Progenitor cell of endocrine pancreas (in vitro differentiated cells): Measurements from ENCODE around the gene HS3ST3A1. TPM values are rescaled to one million over a fixed set of nuclear protein-coding genes. Genes with fewer than 3 reads are reported as not detected.

Experiments used
- DNase-seq: peaks from one replicate; pipeline ENCODE4 v3.0.0; 2021; ENCODE audit warnings: low spot score; ENCODE audit not compliant: unreplicated experiment
- H3K27ac Mint-ChIP-seq: 2 replicates; pipeline ENCODE4 v1.8.0; 2021; ENCODE audit warnings: mild to moderate bottlenecking, moderate library complexity, mixed read lengths
- H3K27me3 Mint-ChIP-seq: 2 replicates; pipeline ENCODE4 v1.8.0; 2021; ENCODE audit warnings: mixed read lengths
- H3K36me3 Mint-ChIP-seq: 2 replicates; pipeline ENCODE4 v1.8.0; 2022; ENCODE audit warnings: mixed read lengths; ENCODE audit not compliant: insufficient read depth
- H3K4me1 Mint-ChIP-seq: 2 replicates; pipeline ENCODE4 v1.8.0; 2021; ENCODE audit warnings: low read depth, mixed read lengths
- H3K4me3 Mint-ChIP-seq: 2 replicates; pipeline ENCODE4 v1.8.0; 2021; ENCODE audit warnings: low read depth, mild to moderate bottlenecking, moderate library complexity, mixed read lengths
- H3K9me3 Mint-ChIP-seq: 2 replicates; pipeline ENCODE4 v1.8.0; 2021; ENCODE audit warnings: low read depth, mixed read lengths
- total RNA-seq: library from RNA; stranded (reverse); gene quantifications from 2 replicates; pipeline ENCODE4 v1.2.1, GENCODE V29; 2021
- TF ChIP-seq, protein P1 (sequence below): fragments of 200-600 bp; sonication (generic); IDR thresholded peaks from one replicate; pipeline ENCODE4 v1.5.0; 2021; ENCODE audit warnings: antibody characterized with exemption, mild to moderate bottlenecking; ENCODE audit not compliant: unreplicated experiment

The HS3ST3A1 gene
- total RNA-seq, 1 donor from 2014 or later, result 8.8 TPM

DNA sequence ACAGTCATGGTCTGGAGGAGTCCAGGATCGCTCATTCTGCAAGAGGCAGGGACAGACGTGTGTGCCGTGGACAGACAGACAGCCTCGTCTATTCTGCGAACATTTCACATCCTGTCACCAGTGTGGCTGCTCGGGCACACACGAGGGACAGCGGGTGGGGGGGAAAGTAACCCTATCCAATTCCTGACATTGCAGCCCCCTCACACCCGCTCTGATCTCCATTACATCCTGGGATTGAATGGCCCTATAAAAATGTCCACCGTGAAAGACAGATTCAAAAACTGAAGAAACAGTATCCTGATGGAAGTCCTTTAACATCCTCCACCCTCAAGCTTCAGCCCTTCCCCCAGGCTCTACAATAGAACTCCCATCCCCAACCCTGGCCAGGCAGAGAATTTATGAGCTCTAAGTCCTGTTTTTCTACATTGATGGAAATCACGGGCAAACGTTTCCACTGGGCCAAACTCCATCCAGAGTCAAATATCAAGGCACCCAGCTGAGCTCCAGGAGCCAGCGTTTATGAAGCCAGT, 39.4 kb downstream of the HS3ST3A1 start:
- H3K27ac Mint-ChIP-seq, result no peak overlapping the region
- no peak overlapping the region for H3K4me3 Mint-ChIP-seq
- DNase-seq, result no peak
- H3K4me1 Mint-ChIP-seq, result peaks cover 17% of the 10 kb centered on the region
- H3K27me3 Mint-ChIP-seq, result no peaks in the 10 kb centered on the region
- H3K9me3 Mint-ChIP-seq, result peaks cover 6% of the 10 kb centered on the region
- TF ChIP-seq, protein P1, sequence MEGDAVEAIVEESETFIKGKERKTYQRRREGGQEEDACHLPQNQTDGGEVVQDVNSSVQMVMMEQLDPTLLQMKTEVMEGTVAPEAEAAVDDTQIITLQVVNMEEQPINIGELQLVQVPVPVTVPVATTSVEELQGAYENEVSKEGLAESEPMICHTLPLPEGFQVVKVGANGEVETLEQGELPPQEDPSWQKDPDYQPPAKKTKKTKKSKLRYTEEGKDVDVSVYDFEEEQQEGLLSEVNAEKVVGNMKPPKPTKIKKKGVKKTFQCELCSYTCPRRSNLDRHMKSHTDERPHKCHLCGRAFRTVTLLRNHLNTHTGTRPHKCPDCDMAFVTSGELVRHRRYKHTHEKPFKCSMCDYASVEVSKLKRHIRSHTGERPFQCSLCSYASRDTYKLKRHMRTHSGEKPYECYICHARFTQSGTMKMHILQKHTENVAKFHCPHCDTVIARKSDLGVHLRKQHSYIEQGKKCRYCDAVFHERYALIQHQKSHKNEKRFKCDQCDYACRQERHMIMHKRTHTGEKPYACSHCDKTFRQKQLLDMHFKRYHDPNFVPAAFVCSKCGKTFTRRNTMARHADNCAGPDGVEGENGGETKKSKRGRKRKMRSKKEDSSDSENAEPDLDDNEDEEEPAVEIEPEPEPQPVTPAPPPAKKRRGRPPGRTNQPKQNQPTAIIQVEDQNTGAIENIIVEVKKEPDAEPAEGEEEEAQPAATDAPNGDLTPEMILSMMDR, result no peak
- peaks cover 7% of the 10 kb centered on the region for H3K36me3 Mint-ChIP-seq

DNA sequence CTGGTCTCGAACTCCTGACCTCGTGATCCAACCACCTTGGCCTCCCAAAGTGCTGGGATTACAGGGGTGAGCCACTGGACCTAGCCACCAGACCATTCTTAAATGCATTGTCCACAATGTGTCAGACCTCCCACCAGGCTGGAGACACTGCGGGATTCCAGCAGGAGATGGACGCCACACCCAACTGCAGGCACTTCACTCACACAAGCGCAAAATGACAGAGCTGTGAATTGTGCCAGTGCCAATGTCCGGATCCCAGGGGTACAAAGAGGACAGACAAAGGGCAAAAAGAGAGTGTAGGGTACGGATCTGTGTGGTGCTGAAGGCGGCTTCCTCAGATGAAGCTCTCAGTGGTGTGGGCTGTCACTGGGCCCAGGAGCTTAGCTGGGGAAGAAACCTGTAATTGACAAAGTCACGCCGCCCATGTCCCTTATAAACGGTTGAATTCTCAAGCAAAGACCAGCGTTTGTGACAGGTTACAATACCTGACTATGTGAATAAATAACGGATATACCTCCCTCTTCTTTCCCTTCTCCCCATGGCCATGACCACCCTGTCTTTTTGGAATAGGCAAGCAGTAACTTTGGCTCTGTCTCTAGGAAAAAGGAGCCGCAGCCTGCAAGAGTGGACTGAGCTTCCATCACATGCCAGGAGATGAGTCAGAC, 40.0 kb downstream of the HS3ST3A1 start:
- no peak for DNase-seq
- Mint-ChIP-seq H3K4me1 (peaks cover 22% of the 10 kb centered on the region), H3K4me3 (no peak overlapping the region), H3K9me3 (peaks cover 7% of the 10 kb centered on the region), H3K36me3 (peaks cover 8% of the 10 kb centered on the region), H3K27ac (no peak overlapping the region), H3K27me3 (no peaks in the 10 kb centered on the region)
- TF ChIP-seq, protein P1, result no peak

DNA sequence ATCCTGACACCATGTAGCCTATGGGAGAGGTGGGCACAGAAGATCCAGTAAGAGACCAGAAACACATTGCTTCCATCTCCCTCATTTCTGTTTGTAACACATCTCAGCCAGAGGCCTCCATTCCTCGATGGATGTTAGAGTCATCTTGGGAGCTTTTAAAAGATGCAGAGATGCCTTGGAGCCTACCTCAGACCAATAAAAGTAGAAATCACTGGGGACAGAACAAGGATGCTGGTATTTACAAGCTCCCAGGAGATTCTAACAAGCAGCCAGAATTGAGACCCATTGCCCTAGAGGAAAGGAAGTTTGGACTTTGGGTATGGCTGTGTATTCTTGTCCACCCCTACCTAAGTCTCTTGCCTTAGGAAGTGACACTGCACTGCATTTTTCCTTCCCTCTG, 40.8 kb downstream of the HS3ST3A1 start:
- H3K4me3 Mint-ChIP-seq, result no peak overlapping the region
- H3K27ac Mint-ChIP-seq, result no peak overlapping the region
- H3K27me3 Mint-ChIP-seq, result no peaks in the 10 kb centered on the region
- TF ChIP-seq, protein P1, result no peak
- no peak for DNase-seq
- peaks cover 3% of the 10 kb centered on the region for H3K9me3 Mint-ChIP-seq
- peaks cover 4% of the 10 kb centered on the region for H3K36me3 Mint-ChIP-seq
- H3K4me1 Mint-ChIP-seq, result peaks cover 17% of the 10 kb centered on the region

DNA sequence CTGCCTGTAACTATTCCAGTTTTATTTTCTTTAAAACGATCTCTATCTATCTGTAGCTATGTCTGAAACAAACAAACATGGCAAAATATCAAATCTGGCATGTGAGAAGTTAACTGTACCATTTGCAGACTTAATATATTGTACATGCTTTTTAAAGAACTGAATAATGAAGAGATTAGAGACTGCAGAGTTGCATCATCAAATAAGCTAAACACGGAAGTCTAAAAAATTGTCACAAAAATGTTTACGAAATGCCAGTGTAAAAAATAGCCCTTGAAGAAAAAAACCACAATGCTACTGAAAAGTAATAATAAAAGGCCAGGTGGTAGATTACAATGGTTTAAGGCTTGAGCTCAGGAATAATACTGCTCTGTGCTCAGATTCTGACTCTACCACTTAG, 43.1 kb downstream of the HS3ST3A1 start:
- TF ChIP-seq, protein P1, result no peak
- DNase-seq, result no peak
- no peaks in the 10 kb centered on the region for H3K27me3 Mint-ChIP-seq
- peaks cover 6% of the 10 kb centered on the region for H3K36me3 Mint-ChIP-seq
- no peak overlapping the region for H3K4me3 Mint-ChIP-seq
- peaks cover 17% of the 10 kb centered on the region for H3K4me1 Mint-ChIP-seq
- H3K27ac Mint-ChIP-seq, result no peak overlapping the region
- peaks cover 3% of the 10 kb centered on the region for H3K9me3 Mint-ChIP-seq

DNA sequence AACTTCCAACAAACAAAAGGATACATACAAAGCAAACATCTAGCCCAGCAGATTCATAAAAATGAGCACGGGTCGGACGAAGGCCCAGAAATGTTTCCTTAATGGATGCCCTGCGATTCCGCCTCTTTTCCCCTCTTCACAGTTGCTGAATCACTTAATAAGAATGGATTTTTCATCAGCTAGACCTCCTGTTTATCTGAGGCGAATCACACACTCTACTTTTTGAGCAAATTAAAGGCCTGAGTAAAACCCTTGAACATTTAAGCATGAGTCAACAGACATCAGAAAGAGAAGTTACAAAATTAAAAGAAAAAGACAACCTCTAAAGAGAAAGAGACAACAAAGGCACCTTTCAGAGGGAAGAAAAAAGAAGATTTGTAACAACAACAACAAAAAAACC, 44.7 kb downstream of the HS3ST3A1 start:
- TF ChIP-seq, protein P1, result no peak
- Mint-ChIP-seq H3K4me1 (peaks cover 7% of the 10 kb centered on the region), H3K27me3 (no peaks in the 10 kb centered on the region), H3K9me3 (peaks cover 6% of the 10 kb centered on the region), H3K36me3 (peaks cover 9% of the 10 kb centered on the region), H3K4me3 (no peak overlapping the region), H3K27ac (no peak overlapping the region)
- DNase-seq, result no peak
